Adrenal gland (tissue), 12 donors: ENCODE results near the gene TMCC2. TPM values are rescaled to one million over a fixed set of nuclear protein-coding genes. Genes with fewer than 3 reads are reported as not detected.

Experiments
- DNase-seq, 7 donors: peaks; one replicate each; pipeline ENCODE4 v3.0.0-alpha.2; 2019 to 2020
- H3K27ac ChIP-seq, 5 donors: fragments of 200-600 bp; sonication (generic) in 4 of 5; 1 replicate in 3 of 5; 2 replicates in 2 of 5; pipeline versions ENCODE4 v1.5.1 to v1.8.0; 2016 to 2020; ENCODE audit warnings: mild to moderate bottlenecking in 1 of 5
- H3K27me3 ChIP-seq: fragments of 200-600 bp; 2 replicates; pipeline ENCODE4 v1.8.0; 2021
- H3K36me3 ChIP-seq, 2 donors: fragments of 200-600 bp; replicated peaks in 1 of 2; 1 replicate in 1 of 2; 2 replicates in 1 of 2; pipeline versions ENCODE4 v1.5.1 to v1.8.0; 2018 to 2022
- H3K4me1 ChIP-seq, 2 donors: fragments of 200-600 bp; replicated peaks in 1 of 2; 1 replicate in 1 of 2; 2 replicates in 1 of 2; pipeline versions ENCODE4 v1.5.1 to v1.8.0; 2018 to 2021
- H3K4me3 ChIP-seq, 4 donors: fragments of 200-600 bp; sonication (generic) in 3 of 4; one replicate each; pipeline ENCODE4 v1.5.1; 2016 to 2018
- H3K9me3 ChIP-seq, 3 donors: fragments of 200-600 bp; sonication (generic) in 1 of 3; replicated peaks in 1 of 3; 1 replicate in 2 of 3; 2 replicates in 1 of 3; pipeline versions ENCODE4 v1.5.1 to v1.8.0; 2016 to 2021
- POLR2A ChIP-seq, 2 donors: fragments of 450-650 bp; IDR thresholded peaks; one replicate each; pipeline ENCODE4 v1.6.1; 2017; ENCODE audit warnings: antibody characterized with exemption in 2 of 2, mild to moderate bottlenecking in 2 of 2, moderate library complexity in 1 of 2
- WGBS, 4 donors: extraction: QIAGEN DNeasy Blood & Tissue Kit in 2 of 4; methylation state at CpG; one replicate each; pipeline versions ENCODE4 v1.1.5 to v1.1.7; 2013 to 2017; 5-methylcytosine and 5-hydroxymethylcytosine counted together
- intact Hi-C, 2 donors: fragments of 100-400 bp; cut with DNase I; formaldehyde crosslinking; loops; one replicate each; pipeline versions ENCODE4 v1.14.1 to v1.15.0; 2022 to 2023
- polyA plus RNA-seq, 3 donors: library from polyadenylated mRNA; stranded (reverse); fragments of 200-250 nt in 2 of 3; fragments of 350-450 nt in 1 of 3; fragmentation: Illumina TruSeq in 1 of 3; extraction: RNeasy Lipid Tissue Mini Kit (QIAGEN cat#74804) in 1 of 3; gene quantifications; one replicate each; pipeline ENCODE4 v1.2.3, GENCODE V29; 2013 to 2014
- total RNA-seq, 9 donors: library from RNA; depleted of rRNA in 4 of 9; stranded (reverse); fragments of >200 nt in 4 of 9; fragments of 120-200 nt in 1 of 9; fragmentation: NEBNext Ultra II Directional in 1 of 9; extraction: Animal tissue kit (Norgen Biotek cat#: 25700) in 1 of 9; gene quantifications; one replicate each; pipeline versions ENCODE4 v1.1.0 to v1.2.4, GENCODE V29; 2013 to 2023
- TF ChIP-seq, protein P1 (sequence below), 6 experiments: fragments of 450-650 bp in 4 of 6; fragments of 200-600 bp in 2 of 6; sonication (generic) in 1 of 6; IDR thresholded peaks; 1 replicate in 5 of 6; 2 replicates in 1 of 6; pipeline versions ENCODE4 v1.5.1 to v1.8.0; 2016 to 2021; ENCODE audit warnings: antibody characterized with exemption in 6 of 6, mild to moderate bottlenecking in 2 of 6, moderate library complexity in 1 of 6
- donor health status: healthy with polysubstance abuse.
- donor health status: Bipolar disorder and iron deficiency.
- donor health status: DM: yes; HTN: yes; CAD: no.
- donor health status: DM: no; HTN: no; CAD: no.
- donor health status: DM: no; HTN: no; CAD: no.
- donor health status: DM: yes; HTN: yes; CAD: no.

The TMCC2 gene
- total and polyA plus RNA-seq, 12 donors = 2.3 to 33.2 (median 7.5) TPM

GRCh38 chr1:205321959-205322283 lies 94.2 kb downstream of the TMCC2 start:
- Histone ChIP-seq H3K27ac (peak overlapping the region in 3 of 5 donors; percentile 81 to 84 (median 82)), H3K4me3 (peak overlapping the region in 2 of 4 donors; percentile 76 to 86), H3K4me1 (peaks cover 24 to 45% of the 10 kb centered on the region in 2 donors), H3K9me3 (no peaks in the 10 kb centered on the region), H3K36me3 (no peaks in the 10 kb centered on the region), H3K27me3 (no peaks in the 10 kb centered on the region)
- 32 to 39% (median 34%) methylated on average over 4 to 5 of the region's 5 CpGs for WGBS, 4 donors
- no peak for DNase-seq
- intact Hi-C loops = loop anchor here in 1 of 2 donors (2.0 kb wide), 1 partner anchor 47 kb away; no protein-coding TSS in a partner anchor
- TF ChIP-seq, protein P1, sequence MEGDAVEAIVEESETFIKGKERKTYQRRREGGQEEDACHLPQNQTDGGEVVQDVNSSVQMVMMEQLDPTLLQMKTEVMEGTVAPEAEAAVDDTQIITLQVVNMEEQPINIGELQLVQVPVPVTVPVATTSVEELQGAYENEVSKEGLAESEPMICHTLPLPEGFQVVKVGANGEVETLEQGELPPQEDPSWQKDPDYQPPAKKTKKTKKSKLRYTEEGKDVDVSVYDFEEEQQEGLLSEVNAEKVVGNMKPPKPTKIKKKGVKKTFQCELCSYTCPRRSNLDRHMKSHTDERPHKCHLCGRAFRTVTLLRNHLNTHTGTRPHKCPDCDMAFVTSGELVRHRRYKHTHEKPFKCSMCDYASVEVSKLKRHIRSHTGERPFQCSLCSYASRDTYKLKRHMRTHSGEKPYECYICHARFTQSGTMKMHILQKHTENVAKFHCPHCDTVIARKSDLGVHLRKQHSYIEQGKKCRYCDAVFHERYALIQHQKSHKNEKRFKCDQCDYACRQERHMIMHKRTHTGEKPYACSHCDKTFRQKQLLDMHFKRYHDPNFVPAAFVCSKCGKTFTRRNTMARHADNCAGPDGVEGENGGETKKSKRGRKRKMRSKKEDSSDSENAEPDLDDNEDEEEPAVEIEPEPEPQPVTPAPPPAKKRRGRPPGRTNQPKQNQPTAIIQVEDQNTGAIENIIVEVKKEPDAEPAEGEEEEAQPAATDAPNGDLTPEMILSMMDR (IDR thresholded peaks at IDR 0.05) = no peak
- no peak for TF ChIP-seq POLR2A (IDR thresholded peaks at IDR 0.05)

Other genes starting within 250 kb of the TMCC2 start
- gene CNTN2, start 184.7 kb upstream of the TMCC2 start, total RNA-seq = 1 to 10 TPM in 3 of 9 donors, under 1 TPM in 5, not detected in 1; 0.08 to 3.2 (median 0.65) TPM
- under 1 TPM; 0.27 to 0.72 (median 0.37) TPM for gene CNTN2, start 184.7 kb upstream of the TMCC2 start, polyA plus RNA-seq
- 1 to 10 TPM; 1.9 to 5.0 (median 3.3) TPM for gene TMEM81, start 143.5 kb upstream of the TMCC2 start, total RNA-seq
- gene TMEM81, start 143.5 kb upstream of the TMCC2 start, polyA plus RNA-seq = 1 to 10 TPM; 3.8 to 4.8 (median 3.9) TPM
- 10 to 100 TPM; 15.8 to 26.0 (median 18.6) TPM for gene RBBP5, start 106.0 kb upstream of the TMCC2 start, total RNA-seq
- 10 to 100 TPM in 1 of 3 donors, 1 to 10 TPM in 2; 4.7 to 24.0 (median 5.9) TPM for gene RBBP5, start 106.0 kb upstream of the TMCC2 start, polyA plus RNA-seq
- 10 to 100 TPM; 14.9 to 22.9 (median 17.7) TPM for gene DSTYK, start 16.2 kb upstream of the TMCC2 start, total RNA-seq
- 10 to 100 TPM in 1 of 3 donors, 1 to 10 TPM in 2; 4.4 to 12.8 (median 6.7) TPM for gene DSTYK, start 16.2 kb upstream of the TMCC2 start, polyA plus RNA-seq
- gene NUAK2, start 93.8 kb downstream of the TMCC2 start, total RNA-seq = 1 to 10 TPM; 1.2 to 9.9 (median 6.7) TPM
- gene NUAK2, start 93.8 kb downstream of the TMCC2 start, polyA plus RNA-seq = 1 to 10 TPM in 2 of 3 donors, under 1 TPM in 1; 0.95 to 1.9 (median 1.8) TPM
- gene KLHDC8A, start 129.0 kb downstream of the TMCC2 start, total RNA-seq = 10 to 100 TPM in 8 of 9 donors, 1 to 10 TPM in 1; 5.1 to 74.9 (median 40.7) TPM
- gene KLHDC8A, start 129.0 kb downstream of the TMCC2 start, polyA plus RNA-seq = 10 to 100 TPM; 24.6 to 60.9 (median 32.2) TPM
- not detected for gene LEMD1, start 194.1 kb downstream of the TMCC2 start, total RNA-seq
- under 1 TPM in 1 of 3 donors, not detected in 2; 0.64 TPM for gene LEMD1, start 194.1 kb downstream of the TMCC2 start, polyA plus RNA-seq
- gene BLACAT1, start 228.1 kb downstream of the TMCC2 start, total RNA-seq = under 1 TPM in 1 of 9 donors, not detected in 8; 0.06 TPM
- gene BLACAT1, start 228.1 kb downstream of the TMCC2 start, polyA plus RNA-seq = under 1 TPM; 0.03 to 0.08 (median 0.05) TPM